Tibial nerve (tissue), 4 donors: ENCODE measurements around the gene PTPRD.

Experiments used
- EP300 ChIP-seq, 2 donors: sonication (generic); formaldehyde crosslinking; IDR thresholded peaks; one replicate each; pipeline ENCODE4 v1.6.1; 2017; ENCODE audit warnings: antibody characterized with exemption in 2 of 2, mild to moderate bottlenecking in 1 of 2
- POLR2A ChIP-seq, 2 donors: fragments of 450-650 bp; IDR thresholded peaks; one replicate each; pipeline ENCODE4 v1.6.1; 2017; ENCODE audit warnings: antibody characterized with exemption in 2 of 2, mild to moderate bottlenecking in 2 of 2, moderate library complexity in 2 of 2
- TF ChIP-seq, protein P1 (sequence below), 5 experiments: fragments of 200-600 bp in 3 of 5; fragments of 450-650 bp in 2 of 5; sonication (generic) in 3 of 5; IDR thresholded peaks; one replicate each; pipeline ENCODE4 v1.5.1; 2016 to 2019; ENCODE audit warnings: antibody characterized with exemption in 5 of 5, mild to moderate bottlenecking in 3 of 5, moderate library complexity in 2 of 5

DNA sequence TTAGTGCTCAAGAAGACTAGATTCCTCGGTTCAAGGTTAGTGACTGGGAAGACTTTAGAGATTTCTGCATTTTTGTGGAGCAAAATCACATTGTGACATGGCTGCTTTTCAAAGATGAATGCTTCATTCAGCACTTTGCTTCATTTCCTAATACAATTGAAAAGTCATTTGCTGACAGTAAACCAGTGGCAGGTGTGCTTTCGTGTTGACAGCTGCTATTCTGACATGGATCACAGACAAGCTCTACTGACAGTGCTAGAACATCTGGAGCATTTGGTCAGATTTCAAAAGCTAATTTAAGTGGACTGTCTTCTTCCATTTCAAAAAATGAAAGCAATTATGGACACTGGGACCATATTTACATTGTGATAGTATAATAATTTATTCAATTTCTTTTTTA lies 1060.1 kb downstream of the PTPRD start:
- TF ChIP-seq EP300 (IDR thresholded peaks at IDR 0.05) (no peak), POLR2A (IDR thresholded peaks at IDR 0.05) (no peak)
- TF ChIP-seq, protein P1, sequence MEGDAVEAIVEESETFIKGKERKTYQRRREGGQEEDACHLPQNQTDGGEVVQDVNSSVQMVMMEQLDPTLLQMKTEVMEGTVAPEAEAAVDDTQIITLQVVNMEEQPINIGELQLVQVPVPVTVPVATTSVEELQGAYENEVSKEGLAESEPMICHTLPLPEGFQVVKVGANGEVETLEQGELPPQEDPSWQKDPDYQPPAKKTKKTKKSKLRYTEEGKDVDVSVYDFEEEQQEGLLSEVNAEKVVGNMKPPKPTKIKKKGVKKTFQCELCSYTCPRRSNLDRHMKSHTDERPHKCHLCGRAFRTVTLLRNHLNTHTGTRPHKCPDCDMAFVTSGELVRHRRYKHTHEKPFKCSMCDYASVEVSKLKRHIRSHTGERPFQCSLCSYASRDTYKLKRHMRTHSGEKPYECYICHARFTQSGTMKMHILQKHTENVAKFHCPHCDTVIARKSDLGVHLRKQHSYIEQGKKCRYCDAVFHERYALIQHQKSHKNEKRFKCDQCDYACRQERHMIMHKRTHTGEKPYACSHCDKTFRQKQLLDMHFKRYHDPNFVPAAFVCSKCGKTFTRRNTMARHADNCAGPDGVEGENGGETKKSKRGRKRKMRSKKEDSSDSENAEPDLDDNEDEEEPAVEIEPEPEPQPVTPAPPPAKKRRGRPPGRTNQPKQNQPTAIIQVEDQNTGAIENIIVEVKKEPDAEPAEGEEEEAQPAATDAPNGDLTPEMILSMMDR (IDR thresholded peaks at IDR 0.05), result no peak
